NCI-H1092 treated with DMSO at 0.1 percent for 48 hours (cell line): ENCODE measurements around the gene NLK.
A peak's percentile ranks its signal among the peaks of the same experiment; 100 is the strongest.

Experiments used
- DNase-seq: peaks from one replicate; lab custom pipeline; 2025; lab: John Stamatoyannopoulos, UW

The NLK gene

GRCh38 chr17:28040406-28040805 is 2.1 kb upstream of the NLK start:
- no peak for DNase-seq

GRCh38 chr17:28041068-28041843 is 1.2 kb upstream of the NLK start:
- DNase-seq: peak; percentile 100

GRCh38 chr17:28041844-28042656 is 427 bp upstream of the NLK start:
- no peak for DNase-seq

- DNase-seq: no peak
Measured at GRCh38 chr17:28042721-28043291, 329 bp downstream of the NLK start.

GRCh38 chr17:28043296-28043695 is 819 bp downstream of the NLK start:
- DNase-seq: no peak

- no peak for DNase-seq
Measured at GRCh38 chr17:28043741-28044140, 1.3 kb downstream of the NLK start.

GRCh38 chr17:28045304-28045703 is 2.8 kb downstream of the NLK start:
- DNase-seq: no peak

GRCh38 chr17:28046034-28046825 is 3.8 kb downstream of the NLK start:
- DNase-seq: no peak

GRCh38 chr17:28047806-28048205 is 5.3 kb downstream of the NLK start:
- no peak for DNase-seq

- DNase-seq: no peak
Measured at GRCh38 chr17:28049071-28049470, 6.6 kb downstream of the NLK start.

- no peak for DNase-seq
Measured at GRCh38 chr17:28053044-28053670, 10.7 kb downstream of the NLK start.

- DNase-seq: no peak
Measured at GRCh38 chr17:28053725-28054124, 11.2 kb downstream of the NLK start.

- no peak for DNase-seq
Measured at GRCh38 chr17:28055546-28056275, 13.2 kb downstream of the NLK start.

GRCh38 chr17:28056276-28056620 is 13.8 kb downstream of the NLK start:
- DNase-seq: no peak

- no peak for DNase-seq
Measured at GRCh38 chr17:28057731-28058246, 15.3 kb downstream of the NLK start.

- DNase-seq: no peak
Measured at GRCh38 chr17:28059675-28060074, 17.2 kb downstream of the NLK start.

GRCh38 chr17:28065706-28066105 is 23.2 kb downstream of the NLK start:
- DNase-seq: no peak

- DNase-seq: no peak
Measured at GRCh38 chr17:28069061-28069460, 26.6 kb downstream of the NLK start.

GRCh38 chr17:28071179-28071578 is 28.7 kb downstream of the NLK start:
- no peak for DNase-seq

- no peak for DNase-seq
Measured at GRCh38 chr17:28071891-28072606, 29.6 kb downstream of the NLK start.
